Stimulated activated CD4-positive, alpha-beta T cell treated with anti-CD3 and anti-CD28 coated beads, Interleukin-1b, Interleukin-23, amount 100 ng/mL, for 24 hours (primary cell): Measurements from ENCODE around the gene B4GALNT1.
A peak's percentile ranks its signal among the peaks of the same experiment; 100 is the strongest.
"Not testable (repeated sequence)": the region's sequence is repeated elsewhere in the genome, so short reads cannot be mapped to it uniquely, and the experiment has no call there.

Experiments
- DNase-seq, 4 experiments: peaks; one replicate each; pipeline ENCODE4 v3.0.0-alpha.2; 2020; ENCODE audit warnings: low read depth in 4 of 4, low spot score in 1 of 4

The B4GALNT1 gene

DNA sequence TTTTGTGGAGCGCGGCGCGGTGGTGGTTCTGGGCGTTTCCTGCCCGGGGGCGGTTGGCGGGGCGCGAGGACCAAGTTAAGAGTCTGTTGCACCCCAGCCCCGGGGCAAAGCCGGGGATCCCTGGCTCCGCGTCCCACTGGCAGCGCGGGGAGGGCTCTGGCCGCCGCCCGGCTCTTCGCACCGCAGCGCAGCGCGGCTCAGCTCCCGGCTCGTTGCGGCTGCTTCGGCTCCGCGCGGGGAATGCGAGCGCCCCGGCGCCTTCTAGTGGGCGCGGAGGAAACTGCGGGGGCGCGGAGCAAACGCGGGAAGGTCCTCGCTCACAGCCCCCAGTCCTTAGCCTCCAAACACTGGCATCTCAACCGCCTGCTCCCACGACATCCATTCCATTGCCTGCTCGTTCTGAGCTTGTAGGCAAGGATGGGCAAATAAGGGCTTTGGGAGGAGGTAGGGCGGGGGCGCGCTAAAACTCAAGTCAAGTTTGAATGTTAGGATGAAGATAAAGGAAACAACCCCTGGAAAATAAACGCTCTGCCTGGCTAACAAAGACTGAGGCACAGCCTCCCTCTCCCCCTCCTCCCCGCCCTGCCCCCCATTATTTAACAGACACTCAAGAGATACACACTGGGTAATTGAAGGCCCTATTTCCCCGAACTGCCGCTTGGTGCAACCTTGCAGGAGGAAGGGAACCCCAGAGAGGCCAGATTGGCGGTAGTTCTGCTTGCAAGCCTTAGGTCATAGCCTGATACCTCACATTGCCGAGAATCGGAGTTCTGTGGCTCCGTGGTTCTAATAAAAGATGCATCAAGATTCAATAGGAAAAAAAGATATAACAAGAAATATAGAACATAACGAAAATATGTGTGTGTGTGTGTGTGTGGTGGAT, at the start of gene B4GALNT1:
B4GALNT1 (minus strand) TSS at position 244 of the 883 bp plus-strand sequence. CDS start 1,069 bp downstream, outside the sequence.
- DNase-seq = peak in 3 of 4 experiments; percentile 52 to 55 (median 52)

DNA sequence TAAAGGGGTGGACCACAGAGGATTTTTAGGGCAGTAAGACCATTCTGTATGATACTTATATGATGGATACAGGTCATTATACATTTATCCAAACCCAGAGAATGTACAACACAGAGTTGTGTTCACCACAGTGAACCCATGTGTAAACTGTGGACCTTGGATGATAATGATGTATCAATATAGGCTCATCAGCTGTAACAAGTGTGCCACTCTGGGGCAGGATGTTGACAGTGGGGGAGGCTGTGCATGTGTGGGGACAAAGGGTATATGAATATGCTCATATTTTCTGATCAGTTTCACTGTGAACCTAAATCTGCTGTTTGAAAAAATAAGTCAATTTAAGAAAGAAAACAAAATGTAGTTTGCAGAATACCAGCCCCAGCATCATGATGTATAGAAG, 46.7 kb upstream of the B4GALNT1 start:
- no peak for DNase-seq

DNA sequence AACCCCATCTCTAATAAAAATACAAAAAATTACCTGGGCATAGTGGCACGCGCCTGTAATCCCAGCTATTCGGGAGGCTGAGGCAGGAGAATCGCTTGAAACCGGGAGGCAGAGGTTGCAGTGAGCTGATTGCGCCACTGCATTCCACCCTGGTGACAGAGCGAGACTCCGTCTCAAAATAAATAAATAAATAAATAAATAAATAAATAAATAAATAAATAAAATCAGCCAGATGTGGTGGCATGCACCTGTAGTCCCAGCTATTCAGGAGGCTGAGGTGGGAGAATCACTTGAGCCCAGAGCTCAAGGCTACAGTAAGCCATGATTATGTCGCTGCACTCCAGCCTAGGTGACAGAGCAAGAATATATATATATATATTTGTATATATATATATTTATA, 44.9 kb upstream of the B4GALNT1 start:
- DNase-seq = not testable (repeated sequence)

DNA sequence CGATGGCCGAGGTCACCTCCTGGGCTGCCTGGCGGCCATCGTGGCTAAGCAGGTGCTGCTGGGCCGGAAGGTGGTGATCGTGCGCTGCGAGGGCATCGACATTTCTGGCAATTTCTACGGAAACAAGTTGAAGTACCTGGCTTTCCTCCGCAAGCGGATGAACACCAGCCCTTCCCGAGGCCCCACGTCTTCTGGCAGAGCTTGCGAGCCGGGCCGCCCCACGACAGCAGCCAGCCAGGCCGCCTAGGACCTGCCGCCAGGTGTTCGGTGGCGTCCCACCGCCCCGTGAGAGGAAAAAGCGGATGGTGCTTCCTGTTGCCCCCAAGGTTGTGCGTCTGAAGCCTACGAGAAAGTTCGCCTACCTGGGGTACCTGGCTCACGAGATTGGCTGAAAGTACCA, 41.7 kb upstream of the B4GALNT1 start:
- no peak for DNase-seq

DNA sequence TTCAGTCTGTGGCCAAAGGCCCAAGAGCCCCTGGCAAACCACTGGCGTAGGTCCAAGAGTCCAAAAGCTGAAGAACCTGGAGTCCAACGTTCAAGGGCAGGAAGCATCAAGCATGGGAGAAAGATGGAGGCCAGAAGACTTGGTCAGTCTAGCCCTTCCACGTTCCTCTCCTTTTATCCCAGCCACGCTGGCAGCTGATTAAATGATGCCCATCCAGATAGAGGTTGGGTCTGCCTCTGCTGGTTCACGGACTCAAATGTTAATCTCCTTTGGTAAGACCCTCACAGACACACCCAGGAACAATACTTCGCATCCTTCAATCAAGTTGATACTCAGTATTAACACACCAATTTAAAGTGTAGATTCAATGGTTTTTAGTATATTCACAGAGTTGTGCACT, 39.8 kb upstream of the B4GALNT1 start:
- no peak for DNase-seq

- not testable (repeated sequence) for DNase-seq
Observed at GRCh38 chr12:57671811-57672210, 38.8 kb upstream of the B4GALNT1 start.

- not testable (repeated sequence) for DNase-seq
Observed at GRCh38 chr12:57669691-57670090, 36.7 kb upstream of the B4GALNT1 start.

DNA sequence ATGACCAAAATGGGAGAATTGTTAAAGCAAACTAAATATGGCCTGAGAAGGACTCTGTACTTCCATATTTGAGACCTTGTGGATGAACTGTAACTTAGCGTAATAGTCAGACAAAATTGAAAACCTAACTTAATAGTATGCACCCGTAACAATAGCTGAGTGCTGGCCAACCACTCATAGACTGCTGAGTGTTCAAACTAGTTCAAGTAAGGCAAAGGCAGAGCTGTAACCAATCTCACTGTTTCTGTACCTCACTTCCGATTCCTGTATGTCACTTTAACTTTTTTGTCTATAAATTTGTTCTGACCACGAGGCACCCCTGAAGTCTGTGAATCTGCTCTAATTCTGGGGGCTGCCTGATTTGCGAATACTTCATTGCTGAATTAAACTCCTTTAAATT, 33.9 kb upstream of the B4GALNT1 start:
- no peak for DNase-seq

DNA sequence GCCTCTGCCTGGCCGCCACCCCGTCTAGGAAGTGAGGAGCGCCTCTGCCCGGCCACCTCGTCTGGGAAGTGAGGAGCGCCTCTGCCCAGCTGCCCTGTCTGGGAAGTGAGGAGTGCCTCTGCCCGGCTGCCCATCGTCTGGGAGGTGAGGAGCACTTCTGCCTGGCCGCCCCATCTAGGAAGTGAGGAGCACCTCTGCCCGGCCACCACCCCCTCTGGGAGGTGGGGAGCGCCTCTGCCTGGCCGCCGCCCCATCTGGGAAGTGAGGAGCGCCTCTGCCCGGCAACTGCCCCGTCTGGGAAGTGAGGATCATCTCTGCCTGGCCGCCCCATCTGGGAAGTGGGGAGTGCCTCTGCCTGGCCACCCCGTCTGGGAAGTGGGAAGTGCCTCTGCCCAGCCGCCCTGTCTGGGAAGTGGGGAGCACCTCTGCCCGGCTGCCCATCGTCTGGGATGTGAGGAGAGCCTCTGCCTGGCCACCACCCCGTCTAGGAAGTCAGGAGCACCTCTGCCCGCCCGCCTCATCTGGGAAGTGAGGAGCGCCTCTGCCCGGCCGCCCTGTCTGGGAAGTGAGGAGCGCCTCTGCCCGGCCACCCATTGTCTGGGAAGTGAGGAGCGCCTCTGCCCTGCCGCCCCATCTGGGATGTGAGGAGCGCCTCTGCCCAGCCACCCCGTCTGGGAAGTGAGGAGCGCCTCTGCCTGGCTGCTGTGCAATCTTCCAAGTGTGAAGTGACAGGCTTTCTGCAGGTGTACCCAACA, 32.2 kb upstream of the B4GALNT1 start:
- not testable (repeated sequence) for DNase-seq

DNA sequence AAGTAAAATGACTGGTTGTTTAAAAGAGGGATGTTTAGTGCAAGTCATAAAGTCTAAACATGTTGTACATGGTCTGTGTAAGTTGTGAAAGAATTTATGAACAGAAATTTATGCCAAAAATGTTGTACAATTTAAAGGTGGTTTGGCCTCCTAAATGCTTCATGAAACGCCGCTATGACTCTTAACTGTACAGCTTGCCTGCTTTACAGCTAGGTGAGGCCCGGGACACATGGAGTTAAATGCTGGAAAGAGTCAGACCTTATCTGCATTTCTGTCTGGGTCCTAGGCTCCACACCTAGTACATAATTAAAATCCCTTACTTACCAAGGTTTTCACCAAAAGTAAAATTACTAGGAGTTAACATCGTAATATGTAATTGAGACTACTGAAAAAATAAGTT, 28.4 kb upstream of the B4GALNT1 start:
- no peak for DNase-seq

DNA sequence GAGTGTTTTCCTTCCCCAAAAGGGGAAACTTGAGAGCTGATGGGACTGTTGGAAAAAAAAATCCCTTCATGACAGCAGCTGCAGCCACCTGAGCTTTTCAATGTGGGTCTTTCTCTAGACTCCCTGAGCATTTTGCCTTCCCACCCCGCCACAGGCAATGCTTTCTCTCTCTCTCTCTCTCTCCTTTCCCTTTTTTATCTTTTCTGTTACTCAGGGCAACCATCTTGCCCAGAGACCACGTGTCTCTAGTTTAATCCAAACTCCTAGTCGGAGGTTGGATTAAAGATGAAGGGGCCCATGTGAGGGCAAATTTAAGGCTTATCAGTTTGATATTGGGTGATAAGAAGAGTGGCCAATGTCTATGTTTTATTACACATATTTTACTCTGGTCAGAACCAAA, 25.9 kb upstream of the B4GALNT1 start:
- no peak for DNase-seq

DNA sequence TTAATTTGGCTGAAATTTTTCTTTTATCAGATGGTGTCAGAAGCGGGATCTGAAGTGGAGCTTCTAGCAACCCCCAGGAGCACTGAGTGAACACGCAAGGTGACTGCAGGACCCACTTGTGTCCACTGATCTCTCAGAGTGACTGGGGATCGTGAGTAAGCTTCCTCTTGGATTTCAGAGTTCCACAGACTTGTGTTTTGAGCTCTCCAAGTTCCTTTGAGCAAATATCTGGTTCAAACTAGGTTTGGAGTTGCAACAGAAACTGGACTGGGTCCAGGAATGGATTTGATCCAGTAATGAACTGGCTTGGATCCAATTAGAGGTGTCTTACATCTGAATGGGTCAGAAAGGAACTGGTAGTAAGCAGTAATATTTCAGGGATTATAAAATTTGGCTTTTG, 24.7 kb upstream of the B4GALNT1 start:
- DNase-seq = no peak

DNA sequence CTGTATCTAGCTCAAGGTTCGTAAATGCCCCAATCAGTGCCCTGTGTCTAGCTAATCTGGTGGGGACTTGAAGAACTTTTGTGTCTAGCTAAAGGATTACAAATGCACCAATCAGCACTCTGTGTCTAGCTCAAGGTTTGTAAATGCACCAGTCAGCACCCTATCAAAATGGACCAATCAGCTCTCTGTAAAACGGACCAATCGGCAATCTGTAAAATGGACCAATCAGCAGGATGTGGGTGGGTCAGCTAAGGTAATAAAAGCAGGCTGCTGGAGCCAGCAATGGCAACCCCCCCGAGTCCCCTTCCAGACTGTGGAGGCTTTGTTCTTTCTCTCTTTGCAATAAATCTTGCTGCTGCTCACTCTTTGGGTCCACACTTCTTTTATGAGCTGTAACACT, 23.4 kb upstream of the B4GALNT1 start:
- not testable (repeated sequence) for DNase-seq

- DNase-seq = no peak
Observed at GRCh38 chr12:57655541-57656240, 22.7 kb upstream of the B4GALNT1 start.

DNA sequence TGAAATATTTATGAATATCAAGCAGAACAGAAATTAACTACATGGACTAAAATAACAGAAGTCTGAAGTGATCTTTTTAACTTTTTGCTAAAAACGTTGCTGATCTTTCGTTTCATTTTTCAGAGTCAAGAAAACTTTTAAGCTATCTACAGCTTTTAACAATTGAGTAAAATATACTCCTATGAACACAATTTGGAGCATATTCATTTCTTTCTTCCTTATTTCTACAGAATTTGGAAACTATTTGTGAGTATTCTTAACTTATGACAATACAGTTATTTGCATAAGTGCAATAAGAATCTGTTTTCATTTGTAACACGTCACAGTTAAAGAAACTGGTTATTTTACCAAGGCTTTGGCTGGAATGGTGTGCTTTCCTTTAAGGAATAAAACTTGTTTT, 21.0 kb upstream of the B4GALNT1 start:
- no peak for DNase-seq

- DNase-seq = not testable (repeated sequence)
Observed at GRCh38 chr12:57646659-57647049, 13.7 kb upstream of the B4GALNT1 start.

GRCh38 chr12:57645990-57646658, 13.1 kb upstream of the B4GALNT1 start:
- DNase-seq = not testable (repeated sequence)

DNA sequence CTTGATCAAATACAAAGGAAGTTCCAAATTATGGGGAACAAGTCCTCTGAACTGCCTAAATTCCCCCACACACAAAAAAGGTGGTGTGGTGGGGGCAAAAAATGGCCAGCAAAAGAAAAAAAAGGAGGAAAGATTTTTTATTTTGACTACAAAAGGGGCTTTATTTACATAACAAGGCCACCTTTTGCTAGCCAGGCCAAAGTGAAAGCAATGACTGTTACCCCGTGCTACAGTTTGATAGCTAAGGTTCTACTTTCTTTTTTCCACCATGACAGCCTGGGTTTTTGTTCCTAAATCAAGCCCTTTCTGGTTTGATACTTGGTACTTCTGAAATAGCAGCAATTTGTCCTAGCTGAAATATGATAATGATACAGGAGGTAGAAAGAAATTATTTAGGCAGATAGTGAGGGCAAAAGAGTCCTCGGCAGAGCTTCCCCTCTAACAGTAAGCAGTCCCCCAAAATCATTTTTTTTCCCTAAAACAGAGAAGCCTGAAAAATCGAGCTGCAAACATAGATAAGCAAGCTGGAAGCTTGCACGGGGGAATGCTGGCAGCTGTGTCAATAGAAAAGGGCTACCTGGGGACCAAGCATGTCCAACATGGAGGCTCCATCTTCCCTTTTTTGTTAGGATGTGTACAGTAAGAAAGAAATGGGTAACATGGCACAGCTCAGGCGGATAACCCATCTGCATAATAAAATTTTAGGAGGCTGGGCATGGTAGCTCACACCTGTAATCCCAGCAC, 8.9 kb upstream of the B4GALNT1 start:
- no peak for DNase-seq

GRCh38 chr12:57640175-57641042, 7.4 kb upstream of the B4GALNT1 start:
- DNase-seq = no peak
